T-helper 2 cell treated with Interferon-gamma antibody and Interleukin-4, amounts not matched to agents 100 ng/mL and 5 ng/mL, for 36 hours (primary cell): Measurements from ENCODE around the gene FAM111A. TPM values are rescaled to one million over a fixed set of nuclear protein-coding genes. Genes with fewer than 3 reads are reported as not detected.
"Not testable (repeated sequence)": the region's sequence is repeated elsewhere in the genome, so short reads cannot be mapped to it uniquely, and the experiment has no call there.

ENCODE experiments used
- intact Hi-C: fragments of 100-400 bp; cut with micrococcal nuclease; formaldehyde crosslinking; loops from one replicate; pipeline ENCODE4 v1.15.1; 2023
- total RNA-seq: library from RNA; stranded (reverse); gene quantifications from 2 replicates; pipeline ENCODE4 v1.2.3, GENCODE V29; 2022

FAM111A gene, protein sequence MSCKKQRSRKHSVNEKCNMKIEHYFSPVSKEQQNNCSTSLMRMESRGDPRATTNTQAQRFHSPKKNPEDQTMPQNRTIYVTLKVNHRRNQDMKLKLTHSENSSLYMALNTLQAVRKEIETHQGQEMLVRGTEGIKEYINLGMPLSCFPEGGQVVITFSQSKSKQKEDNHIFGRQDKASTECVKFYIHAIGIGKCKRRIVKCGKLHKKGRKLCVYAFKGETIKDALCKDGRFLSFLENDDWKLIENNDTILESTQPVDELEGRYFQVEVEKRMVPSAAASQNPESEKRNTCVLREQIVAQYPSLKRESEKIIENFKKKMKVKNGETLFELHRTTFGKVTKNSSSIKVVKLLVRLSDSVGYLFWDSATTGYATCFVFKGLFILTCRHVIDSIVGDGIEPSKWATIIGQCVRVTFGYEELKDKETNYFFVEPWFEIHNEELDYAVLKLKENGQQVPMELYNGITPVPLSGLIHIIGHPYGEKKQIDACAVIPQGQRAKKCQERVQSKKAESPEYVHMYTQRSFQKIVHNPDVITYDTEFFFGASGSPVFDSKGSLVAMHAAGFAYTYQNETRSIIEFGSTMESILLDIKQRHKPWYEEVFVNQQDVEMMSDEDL
- total RNA-seq: 141 and 145 TPM in 2 replicates

- intact Hi-C loops: loop anchor here (1.0 to 10.0 kb wide), 7 partner anchors 16 to 1476 kb away; partner anchors contain the start of genes FAM111B and ZDHHC5
Measured at GRCh38 chr11:59142530-59143507, at the start of gene FAM111A. FAM111A (plus strand) TSS chr11:59142856; CDS start chr11:59148873, 6,017 bp downstream.

DNA sequence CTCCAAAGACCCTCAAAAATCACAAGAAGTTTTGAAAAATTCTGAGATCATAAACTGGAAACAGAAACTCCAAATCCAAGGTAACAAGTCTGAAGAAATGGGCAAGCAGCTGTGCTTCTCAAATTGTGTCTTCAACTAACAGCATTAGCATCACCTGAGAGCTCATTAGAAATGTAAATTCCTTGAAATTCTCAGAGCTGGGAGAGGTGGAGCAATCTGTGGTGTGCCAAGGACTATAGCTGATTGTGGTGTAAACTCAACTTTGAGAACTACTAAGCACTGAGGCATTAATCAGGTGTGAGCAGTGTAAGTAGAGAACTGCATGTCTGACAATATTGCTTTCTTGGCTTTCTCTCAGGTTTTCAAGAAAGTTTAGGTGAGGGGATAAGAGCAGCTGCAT, 49.1 kb upstream of the FAM111A start:
- intact Hi-C loops: not testable (repeated sequence)

- intact Hi-C loops: loop anchor here (5.0 kb wide), 1 partner anchor 38 kb away; no protein-coding TSS in a partner anchor
Measured at GRCh38 chr11:59095225-59095624, 47.4 kb upstream of the FAM111A start.

DNA sequence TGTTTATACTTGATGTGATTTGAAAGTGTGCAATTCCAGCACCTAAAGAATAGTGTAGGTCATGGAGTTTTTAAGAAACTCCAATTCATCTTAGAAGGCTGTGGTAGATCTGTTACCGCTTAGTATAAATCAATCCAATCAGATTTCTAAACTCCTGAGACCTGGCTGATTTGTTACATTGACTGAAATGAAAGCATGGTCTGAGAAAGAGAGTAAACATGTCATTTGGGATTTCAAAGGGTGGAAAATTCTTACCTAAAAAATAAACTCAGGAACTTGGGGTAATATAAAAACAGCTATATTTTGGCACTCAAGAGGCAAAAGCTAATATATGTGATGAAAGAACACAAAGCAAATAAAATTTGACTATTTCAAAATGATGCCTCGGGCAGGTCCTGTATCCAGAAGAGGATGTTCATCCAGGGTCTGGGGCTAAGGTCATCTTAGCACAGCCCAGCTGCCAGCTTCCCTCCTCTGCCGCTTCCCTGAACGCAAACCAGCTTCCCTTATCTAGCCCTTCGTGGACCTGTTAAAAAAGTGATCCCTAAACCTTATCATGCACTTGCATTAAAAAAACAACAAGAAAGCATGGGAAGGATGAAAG, 46.6 kb upstream of the FAM111A start:
- intact Hi-C loops: loop anchor here (5.0 kb wide), 1 partner anchor 39 kb away; no protein-coding TSS in a partner anchor

DNA sequence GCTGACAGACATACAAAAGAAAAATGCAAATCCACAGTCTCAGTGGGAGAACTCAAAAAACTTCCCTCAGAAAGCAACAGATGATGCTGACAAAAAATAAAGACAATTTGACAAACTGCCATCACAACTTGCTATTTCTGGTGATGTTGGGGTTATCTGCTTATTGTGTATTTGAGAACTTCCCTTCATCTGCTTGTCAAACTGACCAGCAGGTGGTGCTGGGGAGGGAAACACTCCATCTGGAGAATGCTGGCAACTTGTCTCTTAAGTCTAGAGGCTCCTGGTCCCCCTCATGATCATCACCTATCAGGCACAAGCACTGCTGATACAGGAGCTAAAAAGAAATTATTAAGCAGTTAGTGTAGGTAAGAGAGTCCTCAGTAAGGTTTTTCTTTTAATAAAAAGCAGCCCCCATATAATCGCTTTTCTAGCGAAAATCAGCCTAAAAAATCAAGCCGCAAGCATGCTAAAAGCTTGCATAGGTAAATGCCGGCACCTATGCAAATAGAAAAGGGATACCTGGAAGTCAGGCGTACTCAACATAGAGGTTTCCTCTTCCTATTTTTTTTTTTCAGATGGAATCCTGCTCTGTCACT, 45.4 kb upstream of the FAM111A start:
- intact Hi-C loops: loop anchor here (1.0 to 5.0 kb wide), 3 partner anchors 39 to 61 kb away; no protein-coding TSS in a partner anchor

DNA sequence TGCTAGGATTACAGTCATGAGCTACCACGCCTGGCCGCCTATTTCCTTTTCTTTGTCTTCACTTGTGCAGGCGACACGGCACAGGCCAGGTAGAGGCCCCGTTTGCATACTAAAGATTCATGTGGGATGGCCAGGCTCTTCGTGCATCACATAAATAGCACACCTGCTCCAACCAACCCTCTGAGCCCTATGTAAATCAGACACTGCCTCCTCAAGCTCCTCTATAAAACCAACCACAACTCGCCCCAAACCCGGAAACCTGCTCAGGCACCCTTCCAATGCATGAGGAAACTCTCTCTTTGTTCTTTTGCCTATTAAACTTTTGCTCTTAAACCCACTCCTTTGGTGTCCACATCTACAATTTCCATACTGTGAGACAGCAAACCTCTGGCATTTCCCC, 44.7 kb upstream of the FAM111A start:
- intact Hi-C loops: loop anchor here (1.0 to 5.0 kb wide), 3 partner anchors 38 to 60 kb away; no protein-coding TSS in a partner anchor

GRCh38 chr11:59102259-59102765, 40.3 kb upstream of the FAM111A start:
- intact Hi-C loops: loop anchor here (10.0 kb wide), 1 partner anchor 462 kb away; no protein-coding TSS in a partner anchor

DNA sequence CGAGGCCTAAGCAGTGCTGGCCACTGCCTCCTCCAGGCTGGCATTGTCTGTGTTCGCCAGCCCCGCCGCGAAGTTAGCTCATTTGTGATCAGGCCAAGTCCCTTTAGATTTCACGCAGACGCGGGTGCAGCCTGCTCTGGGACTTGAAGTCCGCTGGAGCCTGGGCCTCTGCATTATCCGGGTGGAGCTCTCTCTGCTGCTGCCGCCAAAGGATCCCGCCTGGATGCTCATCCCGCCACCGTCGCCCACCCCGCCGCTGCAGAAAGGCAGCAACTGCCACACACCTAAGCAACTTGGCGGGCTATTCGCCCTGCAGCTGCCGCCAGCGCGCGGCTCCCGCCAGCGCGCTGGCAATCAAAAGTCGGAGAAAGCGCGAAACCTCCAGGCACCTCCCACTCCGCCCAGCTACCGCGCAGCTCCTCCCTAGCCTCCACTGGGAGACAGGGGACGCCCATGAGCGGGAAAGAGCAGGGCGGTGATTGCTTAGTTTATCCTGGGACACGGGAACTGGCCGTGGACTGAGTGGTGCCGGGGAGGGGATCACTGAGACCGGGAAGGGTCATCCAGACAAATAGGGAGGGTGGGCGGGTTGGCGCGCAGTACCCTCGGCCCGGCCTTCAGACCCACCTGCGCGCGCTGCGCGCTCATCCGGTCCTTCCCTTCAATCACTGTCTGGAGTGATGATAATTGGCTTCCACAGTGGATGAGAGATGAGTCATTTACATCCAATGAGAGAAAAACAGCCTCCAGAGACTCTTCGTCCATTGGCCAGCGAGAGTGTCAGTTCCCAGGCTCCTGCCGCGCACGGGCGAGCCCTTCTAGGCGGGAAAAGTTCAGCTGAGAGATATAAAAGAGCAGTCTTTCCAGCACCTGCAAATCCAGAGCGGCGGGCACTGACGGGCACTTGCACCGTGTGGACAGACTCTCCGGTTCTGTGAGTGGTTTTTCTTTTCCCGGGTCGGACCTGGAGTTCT, 36.0 kb upstream of the FAM111A start, which contains the start of gene FAM111B:
Gene FAM111B, plus strand, starts transcription at position 875 of the 974 bp plus-strand sequence. CDS start 2,389 bp downstream, outside the sequence.
- intact Hi-C loops: loop anchor here (1.0 to 10.0 kb wide), 5 partner anchors 36 to 706 kb away; partner anchors contain the start of genes FAM111A, MRPL16 and ZFP91

GRCh38 chr11:59107721-59108120, 34.9 kb upstream of the FAM111A start:
- intact Hi-C loops: loop anchor here (1.0 to 10.0 kb wide), 5 partner anchors 35 to 705 kb away; partner anchors contain the start of genes FAM111A, MRPL16 and ZFP91

GRCh38 chr11:59112494-59112893, 30.2 kb upstream of the FAM111A start:
- intact Hi-C loops: no loop called here

- intact Hi-C loops: no loop called here
Measured at GRCh38 chr11:59114344-59114743, 28.3 kb upstream of the FAM111A start.

- intact Hi-C loops: no loop called here
Measured at GRCh38 chr11:59115553-59115952, 27.1 kb upstream of the FAM111A start.

DNA sequence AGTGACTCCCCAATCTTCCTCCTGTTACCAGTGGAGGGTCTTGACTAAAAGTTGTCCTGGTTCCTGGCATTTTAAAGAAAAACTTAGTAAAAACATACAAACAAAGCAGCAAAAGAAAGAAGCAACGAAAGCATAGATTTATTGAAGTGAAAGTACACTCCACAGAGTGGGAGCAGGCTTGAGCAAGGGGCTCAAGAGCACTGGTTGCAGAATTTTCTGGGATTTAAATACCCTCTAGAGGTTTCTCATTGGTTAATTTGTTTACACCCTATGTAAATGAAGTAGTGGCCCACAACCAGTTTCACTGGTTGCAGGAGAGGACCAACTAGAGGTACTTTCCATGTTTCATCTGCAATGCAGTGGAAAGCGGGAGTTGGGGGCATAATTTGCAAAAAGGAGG, 24.9 kb upstream of the FAM111A start:
- intact Hi-C loops: no loop called here

GRCh38 chr11:59119826-59120225, 22.8 kb upstream of the FAM111A start:
- intact Hi-C loops: no loop called here

DNA sequence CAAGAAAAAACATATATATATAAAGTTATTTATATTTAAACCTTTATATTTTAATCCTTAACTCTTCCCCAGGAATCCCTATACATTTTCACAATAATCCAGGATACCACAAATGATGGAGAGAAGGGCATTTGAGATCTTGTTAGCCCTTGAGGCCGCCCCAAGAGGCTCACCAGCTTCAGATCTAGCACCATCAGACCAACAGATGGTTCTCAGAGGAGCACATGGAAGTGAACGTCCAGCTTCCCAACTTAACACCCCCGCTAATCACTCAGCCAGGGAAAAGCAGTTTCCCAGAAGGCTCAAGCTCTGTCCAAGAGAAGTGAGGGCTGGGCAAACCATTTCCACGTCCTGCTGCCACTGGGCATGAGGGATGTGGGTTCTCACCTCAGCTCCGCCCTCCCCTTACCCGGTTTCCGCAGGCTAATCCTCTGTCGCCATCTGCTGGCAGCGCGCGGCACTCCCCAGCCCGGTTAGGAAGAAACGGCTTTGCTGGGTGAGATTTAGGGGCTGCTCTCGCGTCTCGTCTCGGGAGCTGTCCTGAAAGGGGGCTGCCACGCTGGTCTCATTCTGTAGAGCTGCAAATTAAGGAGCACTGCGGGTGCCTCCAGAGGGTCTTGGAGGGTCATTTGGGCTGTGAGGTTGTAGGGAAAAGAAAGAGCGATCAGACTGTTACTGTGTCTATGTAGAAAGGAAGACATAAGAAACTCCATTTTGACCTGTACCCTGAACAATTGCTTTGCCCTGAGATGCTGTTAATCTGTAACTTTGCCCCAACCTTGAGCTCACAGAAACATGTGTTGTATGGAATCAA, 6.8 kb upstream of the FAM111A start:
- intact Hi-C loops: loop anchor here (1.0 to 10.0 kb wide), 3 partner anchors 39 to 181 kb away; no protein-coding TSS in a partner anchor

- intact Hi-C loops: loop anchor here (1.0 to 10.0 kb wide), 3 partner anchors 39 to 182 kb away; no protein-coding TSS in a partner anchor
Measured at GRCh38 chr11:59136551-59136950, 6.1 kb upstream of the FAM111A start.

DNA sequence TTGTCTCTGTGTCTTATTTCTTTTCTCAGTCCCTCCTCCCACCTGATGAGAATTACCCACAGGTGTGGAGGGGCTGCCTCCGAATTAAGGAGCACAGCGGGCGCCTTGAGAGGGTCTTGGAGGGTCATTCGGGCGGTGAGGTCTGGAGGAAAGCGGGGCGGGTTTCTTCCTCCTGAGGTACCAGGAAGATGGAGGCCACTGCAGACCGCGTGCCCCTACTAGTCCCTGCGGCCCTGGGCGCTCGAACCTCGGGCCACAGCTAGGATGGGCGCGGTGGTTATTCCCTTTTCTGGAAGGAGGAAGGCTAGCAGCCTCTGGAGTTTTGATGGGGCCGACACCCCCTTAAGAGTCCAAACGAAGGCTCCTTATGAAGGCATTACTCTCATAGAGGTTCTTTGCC, 5.5 kb upstream of the FAM111A start:
- intact Hi-C loops: loop anchor here (10.0 kb wide), 1 partner anchor 182 kb away; no protein-coding TSS in a partner anchor
